LNCaP clone FGC (cell line): ENCODE measurements around the gene SMG6.

Source experiments
- DNase-seq: peaks from one replicate; pipeline ENCODE4 v3.0.0-alpha.2; 2011; ENCODE audit warnings: low read depth
- H3K4me3 ChIP-seq: 2 replicates; pipeline ENCODE4 v1.5.1; 2011; ENCODE audit warnings: mild to moderate bottlenecking, low read depth, low read length, control low read depth
- TF ChIP-seq, protein P1 (sequence below): IDR thresholded peaks from 2 replicates; pipeline ENCODE4 v1.5.1; 2012; ENCODE audit warnings: mild to moderate bottlenecking; ENCODE audit not compliant: control insufficient read depth, insufficient read depth; ENCODE audit errors: extremely low read depth

The SMG6 gene

GRCh38 chr17:2090210-2090641 is 213.4 kb downstream of the SMG6 start:
- TF ChIP-seq, protein P1, sequence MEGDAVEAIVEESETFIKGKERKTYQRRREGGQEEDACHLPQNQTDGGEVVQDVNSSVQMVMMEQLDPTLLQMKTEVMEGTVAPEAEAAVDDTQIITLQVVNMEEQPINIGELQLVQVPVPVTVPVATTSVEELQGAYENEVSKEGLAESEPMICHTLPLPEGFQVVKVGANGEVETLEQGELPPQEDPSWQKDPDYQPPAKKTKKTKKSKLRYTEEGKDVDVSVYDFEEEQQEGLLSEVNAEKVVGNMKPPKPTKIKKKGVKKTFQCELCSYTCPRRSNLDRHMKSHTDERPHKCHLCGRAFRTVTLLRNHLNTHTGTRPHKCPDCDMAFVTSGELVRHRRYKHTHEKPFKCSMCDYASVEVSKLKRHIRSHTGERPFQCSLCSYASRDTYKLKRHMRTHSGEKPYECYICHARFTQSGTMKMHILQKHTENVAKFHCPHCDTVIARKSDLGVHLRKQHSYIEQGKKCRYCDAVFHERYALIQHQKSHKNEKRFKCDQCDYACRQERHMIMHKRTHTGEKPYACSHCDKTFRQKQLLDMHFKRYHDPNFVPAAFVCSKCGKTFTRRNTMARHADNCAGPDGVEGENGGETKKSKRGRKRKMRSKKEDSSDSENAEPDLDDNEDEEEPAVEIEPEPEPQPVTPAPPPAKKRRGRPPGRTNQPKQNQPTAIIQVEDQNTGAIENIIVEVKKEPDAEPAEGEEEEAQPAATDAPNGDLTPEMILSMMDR, result no peak
- no peak overlapping the region for H3K4me3 ChIP-seq
- no peak for DNase-seq

DNA sequence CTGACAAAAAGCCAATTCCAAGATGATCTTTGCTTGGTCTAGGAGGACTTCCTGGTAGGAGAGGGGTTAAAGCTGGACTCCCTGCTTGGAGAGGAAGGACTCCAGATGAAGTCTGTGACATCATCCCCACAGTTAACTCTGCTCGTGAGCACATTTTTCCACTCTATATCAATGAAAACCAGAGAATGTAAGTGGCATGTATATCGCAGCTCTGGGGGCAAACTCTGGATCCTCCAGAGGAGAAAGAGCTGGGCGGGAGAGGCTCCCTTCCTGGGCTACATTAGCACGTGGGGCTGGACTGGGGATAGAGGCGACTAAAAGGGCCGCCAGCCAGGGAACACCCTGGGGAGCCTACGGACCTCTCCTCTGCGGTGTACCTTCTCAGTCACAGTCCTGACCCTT is 214.6 kb downstream of the SMG6 start:
- DNase-seq, result no peak
- TF ChIP-seq, protein P1, result no peak
- no peak overlapping the region for H3K4me3 ChIP-seq

- no peak for DNase-seq
- no peak overlapping the region for H3K4me3 ChIP-seq
- TF ChIP-seq, protein P1, result no peak
Observed at GRCh38 chr17:2087597-2088211, 215.9 kb downstream of the SMG6 start.

- no peak overlapping the region for H3K4me3 ChIP-seq
- no peak for DNase-seq
- TF ChIP-seq, protein P1, result no peak
Observed at GRCh38 chr17:2086306-2086705, 217.3 kb downstream of the SMG6 start.

- no peak for DNase-seq
- TF ChIP-seq, protein P1, result no peak
- H3K4me3 ChIP-seq, result no peak overlapping the region
Observed at GRCh38 chr17:2085648-2085949, 218.0 kb downstream of the SMG6 start.

GRCh38 chr17:2084766-2085647 is 218.6 kb downstream of the SMG6 start:
- DNase-seq, result no peak
- TF ChIP-seq, protein P1, result no peak
- no peak overlapping the region for H3K4me3 ChIP-seq
